GM23248 (cell line): ENCODE measurements around the gene RFTN1.

Source experiments
- EZH2 ChIP-seq: fragments of 200-600 bp; sonication (generic); IDR thresholded peaks from 2 replicates; pipeline ENCODE4 v1.6.1; 2018; ENCODE audit warnings: antibody characterized with exemption, mild to moderate bottlenecking; ENCODE audit not compliant: insufficient read depth, poor library complexity, severe bottlenecking
- EZH2phosphoT487 ChIP-seq: fragments of 200-600 bp; sonication (generic); IDR thresholded peaks from 2 replicates; pipeline ENCODE4 v1.6.1; 2018; ENCODE audit warnings: antibody characterized with exemption, moderate library complexity, mild to moderate bottlenecking, low read depth; ENCODE audit not compliant: insufficient read depth

DNA sequence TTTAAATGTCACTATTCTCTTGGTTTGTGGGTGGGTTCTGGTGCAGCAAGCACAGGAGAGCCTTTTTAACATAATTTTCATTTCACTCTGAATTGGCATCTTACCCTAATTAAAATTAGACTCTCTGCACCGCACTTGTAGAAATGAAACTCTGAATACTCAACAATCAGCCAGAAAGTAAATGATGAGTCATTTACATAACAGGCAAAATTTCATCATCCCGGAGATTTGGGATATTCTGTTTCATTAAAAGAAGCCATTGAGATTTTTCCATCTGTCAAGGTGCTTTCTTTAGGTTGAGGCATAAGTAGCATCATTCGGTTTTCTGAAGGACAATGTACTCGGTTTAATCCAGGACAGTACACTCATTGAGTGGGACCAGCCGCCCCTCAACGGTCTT, 111.0 kb downstream of the RFTN1 start:
- no peak for TF ChIP-seq EZH2phosphoT487
- TF ChIP-seq EZH2: no peak
